ENCODE data around the gene ERBB4.

The ERBB4 gene

DNA sequence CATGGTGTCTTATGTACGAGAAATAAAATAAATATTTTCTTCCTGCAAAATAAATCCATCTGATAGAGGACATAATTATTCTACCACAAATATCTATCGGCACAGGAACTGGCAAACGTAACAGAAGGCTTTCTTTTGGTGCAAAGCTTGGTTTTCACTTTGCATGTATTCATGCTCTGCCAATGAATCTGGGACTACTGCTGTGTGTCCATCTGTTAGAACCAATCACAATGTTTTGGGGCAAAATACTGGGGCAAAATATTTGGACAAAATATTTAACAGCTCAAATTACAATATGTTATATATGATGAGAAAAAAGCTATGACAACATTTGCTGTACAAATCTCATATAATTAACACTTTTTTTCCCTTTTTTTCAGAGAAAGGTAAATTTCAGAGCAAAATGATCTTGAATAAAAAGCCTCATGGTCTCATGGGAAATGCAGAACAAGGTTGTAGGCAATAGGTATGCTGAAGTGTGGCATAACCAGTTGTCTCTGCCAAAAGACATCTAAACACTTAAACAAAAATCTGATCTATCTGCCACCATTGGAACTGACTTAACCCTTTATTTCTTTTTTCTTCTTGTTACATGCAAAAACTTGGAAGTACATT is 1059.0 kb downstream of the ERBB4 start:
- no peak overlapping the region for H3K27ac ChIP-seq (ENCODE audit: low read length)
- no peak overlapping the region for H3K4me2 ChIP-seq (ENCODE audit: low read depth, low read length)
- no peaks in the 10 kb centered on the region for H3K4me1 ChIP-seq (ENCODE audit: low read length)
- no peaks in the 10 kb centered on the region for H4K20me1 ChIP-seq (ENCODE audit: insufficient read depth, low read length)
- H3K4me3 ChIP-seq (ENCODE audit: low read length), result no peak overlapping the region
- no peak overlapping the region for H2AFZ ChIP-seq (ENCODE audit: low read length)
- H3K27me3 ChIP-seq (replicated peaks; ENCODE audit: insufficient read depth, low read length), result no peaks in the 10 kb centered on the region
- no peaks in the 10 kb centered on the region for H3F3A ChIP-seq (ENCODE audit: insufficient read depth, low read length)
- no peaks in the 10 kb centered on the region for H3K79me2 ChIP-seq (ENCODE audit: low read length)
- no peak for DNase-seq
- H3K9ac ChIP-seq (ENCODE audit: low read length), result no peak overlapping the region
- TF ChIP-seq EZH2phosphoT487 (IDR thresholded peaks at IDR 0.05; ENCODE audit: low read length), result no peak
- TF ChIP-seq EZH2 (optimal IDR thresholded peaks at IDR 0.05; ENCODE audit: low read depth, low read length), result no peak
- TF ChIP-seq, protein P1, sequence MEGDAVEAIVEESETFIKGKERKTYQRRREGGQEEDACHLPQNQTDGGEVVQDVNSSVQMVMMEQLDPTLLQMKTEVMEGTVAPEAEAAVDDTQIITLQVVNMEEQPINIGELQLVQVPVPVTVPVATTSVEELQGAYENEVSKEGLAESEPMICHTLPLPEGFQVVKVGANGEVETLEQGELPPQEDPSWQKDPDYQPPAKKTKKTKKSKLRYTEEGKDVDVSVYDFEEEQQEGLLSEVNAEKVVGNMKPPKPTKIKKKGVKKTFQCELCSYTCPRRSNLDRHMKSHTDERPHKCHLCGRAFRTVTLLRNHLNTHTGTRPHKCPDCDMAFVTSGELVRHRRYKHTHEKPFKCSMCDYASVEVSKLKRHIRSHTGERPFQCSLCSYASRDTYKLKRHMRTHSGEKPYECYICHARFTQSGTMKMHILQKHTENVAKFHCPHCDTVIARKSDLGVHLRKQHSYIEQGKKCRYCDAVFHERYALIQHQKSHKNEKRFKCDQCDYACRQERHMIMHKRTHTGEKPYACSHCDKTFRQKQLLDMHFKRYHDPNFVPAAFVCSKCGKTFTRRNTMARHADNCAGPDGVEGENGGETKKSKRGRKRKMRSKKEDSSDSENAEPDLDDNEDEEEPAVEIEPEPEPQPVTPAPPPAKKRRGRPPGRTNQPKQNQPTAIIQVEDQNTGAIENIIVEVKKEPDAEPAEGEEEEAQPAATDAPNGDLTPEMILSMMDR (IDR thresholded peaks at IDR 0.05; ENCODE audit: low read length), result no peak
- H3K9me2 ChIP-seq (replicated peaks; ENCODE audit: insufficient read depth, low read length), result no peaks in the 10 kb centered on the region
- H3K9me3 ChIP-seq (replicated peaks; ENCODE audit: insufficient read depth, low read length), result no peaks in the 10 kb centered on the region
- H3K36me3 ChIP-seq (replicated peaks; ENCODE audit: insufficient read depth, low read length), result no peaks in the 10 kb centered on the region

- H3K9me3 ChIP-seq (replicated peaks; ENCODE audit: insufficient read depth, low read length), result no peaks in the 10 kb centered on the region
- TF ChIP-seq, protein P1 (IDR thresholded peaks at IDR 0.05; ENCODE audit: low read length), result no peak
- no peak overlapping the region for H3K4me3 ChIP-seq (ENCODE audit: low read length)
- H3K9me2 ChIP-seq (replicated peaks; ENCODE audit: insufficient read depth, low read length), result no peaks in the 10 kb centered on the region
- H3K4me2 ChIP-seq (ENCODE audit: low read depth, low read length), result no peak overlapping the region
- H3K36me3 ChIP-seq (replicated peaks; ENCODE audit: insufficient read depth, low read length), result no peaks in the 10 kb centered on the region
- no peak overlapping the region for H3K27ac ChIP-seq (ENCODE audit: low read length)
- H3K79me2 ChIP-seq (ENCODE audit: low read length), result no peaks in the 10 kb centered on the region
- H3K9ac ChIP-seq (ENCODE audit: low read length), result no peak overlapping the region
- no peak for DNase-seq
- H2AFZ ChIP-seq (ENCODE audit: low read length), result no peak overlapping the region
- H3K27me3 ChIP-seq (replicated peaks; ENCODE audit: insufficient read depth, low read length), result no peaks in the 10 kb centered on the region
- H3F3A ChIP-seq (ENCODE audit: insufficient read depth, low read length), result no peaks in the 10 kb centered on the region
- H3K4me1 ChIP-seq (ENCODE audit: low read length), result no peaks in the 10 kb centered on the region
- H4K20me1 ChIP-seq (ENCODE audit: insufficient read depth, low read length), result no peaks in the 10 kb centered on the region
These were observed 1060.9 kb downstream of the ERBB4 start for GRCh38 chr2:211477537-211478275.

DNA sequence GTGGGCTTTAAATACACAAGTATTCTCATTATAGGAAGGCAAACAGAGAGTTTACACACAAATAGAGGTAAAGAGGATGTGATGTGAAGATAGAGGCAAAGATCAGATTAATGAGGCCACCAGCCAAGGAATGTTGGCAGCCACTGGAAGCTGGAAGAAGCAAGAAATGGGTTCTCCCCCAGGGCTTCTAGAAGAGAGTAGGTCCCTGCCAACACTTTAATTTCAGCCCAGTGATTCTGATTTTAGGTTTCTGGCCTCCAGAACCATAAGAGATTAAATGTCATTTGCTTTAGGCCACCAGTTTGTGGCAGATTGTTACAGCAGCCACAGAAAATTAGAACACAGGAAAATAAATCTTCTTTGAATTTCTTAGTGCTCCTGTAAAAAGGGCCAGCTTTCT is 1065.5 kb downstream of the ERBB4 start:
- no peaks in the 10 kb centered on the region for H3K27me3 ChIP-seq (replicated peaks; ENCODE audit: insufficient read depth, low read length)
- no peaks in the 10 kb centered on the region for H3K36me3 ChIP-seq (replicated peaks; ENCODE audit: insufficient read depth, low read length)
- TF ChIP-seq, protein P1 (IDR thresholded peaks at IDR 0.05; ENCODE audit: low read length), result no peak
- no peak for TF ChIP-seq EZH2 (optimal IDR thresholded peaks at IDR 0.05; ENCODE audit: low read depth, low read length)
- TF ChIP-seq EZH2phosphoT487 (IDR thresholded peaks at IDR 0.05; ENCODE audit: low read length), result no peak
- no peaks in the 10 kb centered on the region for H3F3A ChIP-seq (ENCODE audit: insufficient read depth, low read length)
- no peaks in the 10 kb centered on the region for H3K4me1 ChIP-seq (ENCODE audit: low read length)
- H3K79me2 ChIP-seq (ENCODE audit: low read length), result no peaks in the 10 kb centered on the region
- no peaks in the 10 kb centered on the region for H3K9me3 ChIP-seq (replicated peaks; ENCODE audit: insufficient read depth, low read length)
- DNase-seq, result no peak
- no peak overlapping the region for H3K4me2 ChIP-seq (ENCODE audit: low read depth, low read length)
- no peak overlapping the region for H3K4me3 ChIP-seq (ENCODE audit: low read length)
- H3K9ac ChIP-seq (ENCODE audit: low read length), result no peak overlapping the region
- no peaks in the 10 kb centered on the region for H4K20me1 ChIP-seq (ENCODE audit: insufficient read depth, low read length)
- H2AFZ ChIP-seq (ENCODE audit: low read length), result no peak overlapping the region
- no peaks in the 10 kb centered on the region for H3K9me2 ChIP-seq (replicated peaks; ENCODE audit: insufficient read depth, low read length)
- no peak overlapping the region for H3K27ac ChIP-seq (ENCODE audit: low read length)

All from MM.1S (cell line).